Endodermal cell (in vitro differentiated cells): ENCODE data around the gene AHNAK2. TPM values are rescaled to one million over a fixed set of nuclear protein-coding genes. Genes with fewer than 3 reads are reported as not detected.
A peak's percentile ranks its signal among the peaks of the same experiment; 100 is the strongest.

ENCODE experiments used
- DNase-seq: peaks from one replicate; pipeline ENCODE4 v3.0.0-alpha.2; 2017
- H3K27ac ChIP-seq: 2 replicates; pipeline ENCODE4 v1.5.1; 2013; ENCODE audit warnings: mild to moderate bottlenecking, low read depth, low read length, moderate library complexity
- H3K27me3 ChIP-seq: 2 replicates; pipeline ENCODE4 v1.6.1; 2013; ENCODE audit warnings: mild to moderate bottlenecking, low read length, moderate library complexity; ENCODE audit not compliant: insufficient read depth, control insufficient read depth, poor library complexity, severe bottlenecking
- H3K36me3 ChIP-seq: 2 replicates; pipeline ENCODE4 v1.7.0; 2013; ENCODE audit warnings: mild to moderate bottlenecking, low read length, moderate library complexity; ENCODE audit not compliant: control insufficient read depth, insufficient read depth
- H3K4me1 ChIP-seq: one replicate; pipeline ENCODE4 v1.7.0; 2013; ENCODE audit warnings: low read length; ENCODE audit not compliant: control insufficient read depth, insufficient read depth
- H3K4me3 ChIP-seq: 2 replicates; pipeline ENCODE4 v1.5.1; 2013; ENCODE audit warnings: mild to moderate bottlenecking, low read length, moderate library complexity
- H3K9ac ChIP-seq: 2 replicates; pipeline ENCODE4 v1.6.1; 2013; ENCODE audit warnings: mild to moderate bottlenecking, low read length, moderate library complexity; ENCODE audit not compliant: poor library complexity, severe bottlenecking; ENCODE audit errors: extremely low read depth
- H3K9me3 ChIP-seq: 2 replicates; pipeline ENCODE4 v1.6.1; 2013; ENCODE audit warnings: mild to moderate bottlenecking, low read length, moderate library complexity; ENCODE audit not compliant: control insufficient read depth
- H3K27ac Mint-ChIP-seq: 2 replicates; pipeline ENCODE4 v1.8.0; 2020; ENCODE audit warnings: mixed read lengths
- H3K27me3 Mint-ChIP-seq: 2 replicates; pipeline ENCODE4 v1.8.0; 2021; ENCODE audit warnings: mild to moderate bottlenecking, mixed read lengths; ENCODE audit not compliant: insufficient read depth
- H3K36me3 Mint-ChIP-seq: 2 replicates; pipeline ENCODE4 v1.8.0; 2020; ENCODE audit warnings: low read depth, mixed read lengths
- H3K4me1 Mint-ChIP-seq: 2 replicates; pipeline ENCODE4 v1.8.0; 2020; ENCODE audit warnings: mixed read lengths
- H3K4me3 Mint-ChIP-seq: 2 replicates; pipeline ENCODE4 v1.8.0; 2020; ENCODE audit warnings: mild to moderate bottlenecking, moderate library complexity, mixed read lengths
- H3K9me3 Mint-ChIP-seq: 2 replicates; pipeline ENCODE4 v1.8.0; 2020; ENCODE audit warnings: mild to moderate bottlenecking, mixed read lengths
- WGBS, 2 experiments: methylation state at CpG; one replicate each; pipeline versions ENCODE4 v1.1.5 to v1.1.7; 2013; ENCODE audit warnings: missing lambda C conversion rate in 2 of 2, mixed read lengths in 1 of 2; ENCODE audit not compliant: insufficient coverage in 1 of 2, insufficient read length in 1 of 2; 5-methylcytosine and 5-hydroxymethylcytosine counted together
- total RNA-seq, 2 donors: library from RNA; stranded (reverse); fragmentation: NEBNext Ultra II Directional in 1 of 2; extraction: Animal tissue kit (Norgen Biotek cat#: 25700) in 1 of 2; gene quantifications; 2 replicates in 1 of 2; 3 replicates in 1 of 2; pipeline ENCODE4 v1.2.1, GENCODE V29; 2021
- TF ChIP-seq, protein P1 (sequence below): fragments of 200-600 bp; sonication (generic); conservative IDR thresholded peaks from 2 replicates; pipeline ENCODE4 v1.5.0; 2021; ENCODE audit warnings: antibody characterized with exemption, mild to moderate bottlenecking

AHNAK2 gene
- total RNA-seq, 2 donors from 2014 or later: 0.93 to 2.2 TPM

DNA sequence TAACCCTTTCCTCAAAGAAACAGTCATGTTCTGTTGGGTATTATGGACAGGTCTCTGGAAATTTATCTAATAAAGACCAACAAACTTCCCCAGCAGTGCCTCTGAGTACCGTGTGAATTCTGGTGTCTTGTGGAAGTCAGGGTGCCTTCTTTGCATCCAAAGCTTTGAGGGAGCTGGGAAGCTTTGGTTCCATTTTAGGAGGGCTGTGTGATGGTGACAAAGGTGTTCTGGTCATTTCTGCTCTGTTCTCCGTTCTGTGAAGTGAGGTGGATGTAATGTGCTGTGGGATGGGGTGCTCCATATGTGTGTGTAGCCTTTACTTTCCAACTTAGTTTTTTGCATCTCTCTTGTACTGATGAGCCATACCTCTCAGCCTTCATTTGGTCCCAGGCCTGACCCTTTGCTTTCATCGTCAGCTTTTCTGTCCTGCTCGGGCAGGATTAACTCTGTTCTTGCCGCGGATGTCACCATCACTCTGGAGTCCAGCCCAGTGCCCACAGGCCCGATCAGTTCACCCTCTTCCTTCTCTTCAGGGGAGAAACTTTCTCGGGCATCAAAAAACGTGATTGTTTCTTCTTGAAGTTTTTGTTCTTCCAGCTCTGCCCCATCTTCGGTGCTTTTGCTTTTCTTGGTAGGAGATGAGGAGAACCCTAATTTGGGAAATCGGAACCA is 40.3 kb downstream of the AHNAK2 start:
- Mint-ChIP-seq H3K27ac (no peak overlapping the region), H3K4me3 (no peak overlapping the region), H3K9me3 (no peaks in the 10 kb centered on the region), H3K36me3 (no peaks in the 10 kb centered on the region), H3K4me1 (no peaks in the 10 kb centered on the region), H3K27me3 (peaks cover 63% of the 10 kb centered on the region)
- H3K4me3 ChIP-seq: no peak overlapping the region
- H3K27me3 ChIP-seq: peaks cover 55% of the 10 kb centered on the region
- H3K9me3 ChIP-seq: no peaks in the 10 kb centered on the region
- WGBS, 2 experiments: 86 to 90% methylated on average over 6 to 11 of the region's 11 CpGs
- no peaks in the 10 kb centered on the region for H3K36me3 ChIP-seq
- no peak overlapping the region for H3K27ac ChIP-seq
- TF ChIP-seq, protein P1, sequence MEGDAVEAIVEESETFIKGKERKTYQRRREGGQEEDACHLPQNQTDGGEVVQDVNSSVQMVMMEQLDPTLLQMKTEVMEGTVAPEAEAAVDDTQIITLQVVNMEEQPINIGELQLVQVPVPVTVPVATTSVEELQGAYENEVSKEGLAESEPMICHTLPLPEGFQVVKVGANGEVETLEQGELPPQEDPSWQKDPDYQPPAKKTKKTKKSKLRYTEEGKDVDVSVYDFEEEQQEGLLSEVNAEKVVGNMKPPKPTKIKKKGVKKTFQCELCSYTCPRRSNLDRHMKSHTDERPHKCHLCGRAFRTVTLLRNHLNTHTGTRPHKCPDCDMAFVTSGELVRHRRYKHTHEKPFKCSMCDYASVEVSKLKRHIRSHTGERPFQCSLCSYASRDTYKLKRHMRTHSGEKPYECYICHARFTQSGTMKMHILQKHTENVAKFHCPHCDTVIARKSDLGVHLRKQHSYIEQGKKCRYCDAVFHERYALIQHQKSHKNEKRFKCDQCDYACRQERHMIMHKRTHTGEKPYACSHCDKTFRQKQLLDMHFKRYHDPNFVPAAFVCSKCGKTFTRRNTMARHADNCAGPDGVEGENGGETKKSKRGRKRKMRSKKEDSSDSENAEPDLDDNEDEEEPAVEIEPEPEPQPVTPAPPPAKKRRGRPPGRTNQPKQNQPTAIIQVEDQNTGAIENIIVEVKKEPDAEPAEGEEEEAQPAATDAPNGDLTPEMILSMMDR: no peak
- no peaks in the 10 kb centered on the region for H3K4me1 ChIP-seq
- peak; percentile 11 for DNase-seq
- H3K9ac ChIP-seq: no peak overlapping the region

DNA sequence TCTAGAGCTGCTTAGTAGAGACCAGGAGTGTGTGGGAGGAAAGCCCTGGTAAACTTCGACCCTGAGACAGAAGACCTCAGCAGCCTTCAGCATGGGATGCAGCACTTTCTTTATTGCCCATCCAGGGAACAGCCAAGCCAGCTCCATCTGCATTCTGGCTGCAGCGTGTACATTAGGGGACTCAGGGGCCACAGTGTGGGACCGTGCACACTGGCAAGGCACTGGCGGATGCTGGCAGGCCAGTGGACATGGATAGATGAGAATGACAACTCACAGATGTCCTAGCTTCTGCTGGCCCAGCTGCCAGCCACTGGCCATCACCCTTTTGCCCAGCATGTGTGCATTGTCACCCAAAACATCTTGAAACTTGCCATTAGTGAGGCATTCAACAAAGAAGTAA is 41.0 kb downstream of the AHNAK2 start:
- Mint-ChIP-seq H3K4me3 (no peak overlapping the region), H3K36me3 (no peaks in the 10 kb centered on the region), H3K27ac (no peak overlapping the region), H3K27me3 (peaks cover 70% of the 10 kb centered on the region), H3K9me3 (no peaks in the 10 kb centered on the region), H3K4me1 (no peaks in the 10 kb centered on the region)
- Histone ChIP-seq H3K4me3 (no peak overlapping the region), H3K9ac (no peak overlapping the region), H3K36me3 (no peaks in the 10 kb centered on the region), H3K9me3 (no peaks in the 10 kb centered on the region), H3K27me3 (peaks cover 62% of the 10 kb centered on the region), H3K27ac (no peak overlapping the region), H3K4me1 (no peaks in the 10 kb centered on the region)
- TF ChIP-seq, protein P1: no peak
- WGBS, 2 experiments: 89 to 94% methylated on average over 3 to 4 of the region's 4 CpGs
- DNase-seq: no peak

DNA sequence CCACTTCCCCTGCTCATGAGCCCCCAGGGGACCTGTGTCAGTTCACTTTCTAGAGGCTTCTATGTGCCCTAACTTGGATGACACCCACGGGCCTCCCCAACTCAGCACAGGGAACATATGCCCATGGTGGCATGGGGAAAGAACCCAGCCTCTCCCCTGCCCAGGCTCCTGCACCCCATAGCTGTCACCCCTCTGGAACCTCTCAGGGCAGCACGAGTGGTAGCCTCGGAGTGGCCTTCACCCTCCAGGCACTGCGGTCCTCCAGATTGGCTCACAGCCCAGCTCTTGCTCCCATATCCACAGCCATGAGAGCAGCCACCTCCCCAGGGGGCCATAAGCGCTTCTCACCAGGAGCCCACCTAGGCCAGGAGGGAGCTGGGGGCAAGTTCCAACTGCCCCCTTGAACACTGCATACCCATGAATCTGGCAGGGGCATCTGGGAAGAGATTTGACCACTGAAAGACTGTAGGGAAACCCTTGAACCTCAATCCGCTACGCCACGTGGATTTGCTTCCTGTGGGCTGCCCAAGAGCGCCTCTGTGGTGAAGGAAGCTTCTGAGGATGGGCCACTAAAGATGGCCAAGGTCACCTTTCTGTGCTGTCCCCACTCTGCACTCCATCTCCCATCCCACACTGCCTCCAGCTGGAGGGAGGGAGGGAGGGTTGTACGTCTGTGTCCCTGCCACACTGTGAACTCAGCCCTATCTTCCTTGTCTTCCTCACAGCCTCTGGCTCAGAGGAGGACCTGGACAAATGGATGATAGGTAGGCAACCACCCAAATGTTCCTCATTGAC is 41.6 kb downstream of the AHNAK2 start:
- no peaks in the 10 kb centered on the region for H3K36me3 ChIP-seq
- Mint-ChIP-seq H3K36me3 (no peaks in the 10 kb centered on the region), H3K9me3 (no peaks in the 10 kb centered on the region), H3K4me1 (no peaks in the 10 kb centered on the region), H3K27ac (no peak overlapping the region), H3K4me3 (no peak overlapping the region), H3K27me3 (peaks cover 76% of the 10 kb centered on the region)
- 85 to 100% methylated on average over 3 to 9 of the region's 10 CpGs for WGBS, 2 experiments
- peaks cover 68% of the 10 kb centered on the region for H3K27me3 ChIP-seq
- no peak overlapping the region for H3K4me3 ChIP-seq
- no peaks in the 10 kb centered on the region for H3K4me1 ChIP-seq
- no peak overlapping the region for H3K9ac ChIP-seq
- TF ChIP-seq, protein P1: no peak
- H3K27ac ChIP-seq: no peak overlapping the region
- H3K9me3 ChIP-seq: no peaks in the 10 kb centered on the region
- DNase-seq: peak; percentile 36
